ENCODE results near the gene CELF1.

- TF ChIP-seq CTCF (conservative IDR thresholded peaks at IDR 0.05; ENCODE audit: low read length): no peak
- TF ChIP-seq EZH2phosphoT487 (IDR thresholded peaks at IDR 0.05; ENCODE audit: borderline replicate concordance): no peak
Measured at GRCh38 chr11:47541070-47541469, 11.9 kb downstream of the CELF1 start.
